Stomach (tissue), 9 donors: Measurements from ENCODE around the gene TRIM4. TPM values are rescaled to one million over a fixed set of nuclear protein-coding genes. Genes with fewer than 3 reads are reported as not detected.
"Not testable (repeated sequence)": the region's sequence is repeated elsewhere in the genome, so short reads cannot be mapped to it uniquely, and the experiment has no call there.

Experiments
- DNase-seq, 2 donors: peaks; one replicate each; pipeline versions ENCODE4 v3.0.0 to v3.0.0-alpha.2; 2013 to 2019
- H3K27ac ChIP-seq, 5 donors: fragments of 200-600 bp in 4 of 5; sonication (generic) in 4 of 5; one replicate each; pipeline ENCODE4 v1.5.1; 2013 to 2019; ENCODE audit warnings: mild to moderate bottlenecking in 1 of 5, moderate library complexity in 1 of 5
- H3K27me3 ChIP-seq, 3 donors: fragments of 200-600 bp; sonication (generic); one replicate each; pipeline ENCODE4 v1.5.1; 2017 to 2019; ENCODE audit warnings: mixed run types in 1 of 3
- H3K36me3 ChIP-seq, 4 donors: fragments of 200-600 bp; sonication (generic); 1 replicate in 3 of 4; 2 replicates in 1 of 4; pipeline ENCODE4 v1.5.1; 2016 to 2019
- H3K4me1 ChIP-seq, 4 donors: fragments of 200-600 bp; sonication (generic); one replicate each; pipeline ENCODE4 v1.5.1; 2016 to 2019
- H3K4me3 ChIP-seq, 4 donors: fragments of 200-600 bp; sonication (generic) in 3 of 4; one replicate each; pipeline ENCODE4 v1.5.1; 2016 to 2019; ENCODE audit warnings: mild to moderate bottlenecking in 1 of 4
- H3K9me3 ChIP-seq, 4 donors: fragments of 200-600 bp; sonication (generic); one replicate each; pipeline ENCODE4 v1.5.1; 2016 to 2019
- CTCF ChIP-seq, 7 experiments: fragments of 450-650 bp in 4 of 7; fragments of 200-600 bp in 3 of 7; sonication (generic) in 3 of 7; IDR thresholded peaks; one replicate each; pipeline ENCODE4 v1.5.1; 2016 to 2019; ENCODE audit warnings: antibody characterized with exemption in 7 of 7, control low read depth in 2 of 7, mild to moderate bottlenecking in 1 of 7
- EP300 ChIP-seq: sonication (generic); formaldehyde crosslinking; IDR thresholded peaks from one replicate; pipeline ENCODE4 v1.6.1; 2017; ENCODE audit warnings: antibody characterized with exemption
- POLR2A ChIP-seq, 4 donors: fragments of 450-650 bp; IDR thresholded peaks; one replicate each; pipeline ENCODE4 v1.6.1; 2016; ENCODE audit warnings: antibody characterized with exemption in 4 of 4, control low read depth in 2 of 4, mild to moderate bottlenecking in 1 of 4, moderate library complexity in 1 of 4
- POLR2AphosphoS5 ChIP-seq, 3 donors: sonication (generic); formaldehyde crosslinking; IDR thresholded peaks; one replicate each; pipeline ENCODE4 v1.6.1; 2016; ENCODE audit warnings: antibody characterized with exemption in 3 of 3
- whole genome bisulfite sequencing, 5 donors: extraction: QIAGEN DNeasy Blood & Tissue Kit in 3 of 5; methylation state at CpG; one replicate each; pipeline versions ENCODE4 v1.1.5 to v1.1.7; 2013 to 2018; 5-methylcytosine and 5-hydroxymethylcytosine counted together
- intact Hi-C: fragments of 100-400 bp; cut with DNase I; formaldehyde crosslinking; loops from one replicate; pipeline ENCODE4 v1.15.1; 2023; ENCODE audit warnings: low total_unique reads
- polyA plus RNA-seq, 3 donors: library from polyadenylated mRNA; stranded (reverse); fragments of 200-250 nt; gene quantifications; one replicate each; pipeline ENCODE4 v1.2.3, GENCODE V29; 2013
- total RNA-seq, 5 donors: library from RNA; depleted of rRNA; stranded (reverse); fragments of >200 nt; gene quantifications; one replicate each; pipeline versions ENCODE4 v1.1.0 to v1.2.3, GENCODE V29; 2014 to 2016
- donor health status: healthy with polysubstance abuse.
- donor health status: Bipolar disorder and iron deficiency.
- donor health status: healthy.

Gene TRIM4
- total and polyA plus RNA-seq, 8 donors = 12.6 to 46.1 (median 30.3) TPM

- no peak for TF ChIP-seq POLR2A (IDR thresholded peaks at IDR 0.05)
- TF ChIP-seq EP300 = no peak
- no peak for TF ChIP-seq POLR2AphosphoS5 (IDR thresholded peaks at IDR 0.05)
- no peak for TF ChIP-seq CTCF (IDR thresholded peaks at IDR 0.05)
- intact Hi-C loops = no loop called here
- Histone ChIP-seq H3K4me1 (no peaks in the 10 kb centered on the region), H3K27me3 (peaks cover 0 to 2% (median 0%) of the 10 kb centered on the region in 3 donors), H3K4me3 (no peak overlapping the region), H3K36me3 (no peaks in the 10 kb centered on the region), H3K27ac (no peak overlapping the region), H3K9me3 (peaks cover 0 to 12% (median 7%) of the 10 kb centered on the region in 4 donors)
- 76 to 86% (median 81%) methylated on average over 3 of the region's 3 CpGs for WGBS, 5 donors
- no peak for DNase-seq
Measured at GRCh38 chr7:99953649-99954048, 34.3 kb upstream of the TRIM4 start.

- WGBS, 5 donors = 62 to 86% (median 81%) methylated on average over 4 of the region's 4 CpGs
- H3K36me3 ChIP-seq, H3K27me3 ChIP-seq, intact Hi-C loops, H3K4me3 ChIP-seq, H3K4me1 ChIP-seq, H3K27ac ChIP-seq, DNase-seq: not testable (repeated sequence)
- peaks cover 0 to 12% (median 7%) of the 10 kb centered on the region in 4 donors for H3K9me3 ChIP-seq
Measured at GRCh38 chr7:99952649-99953048, 33.3 kb upstream of the TRIM4 start.

DNA sequence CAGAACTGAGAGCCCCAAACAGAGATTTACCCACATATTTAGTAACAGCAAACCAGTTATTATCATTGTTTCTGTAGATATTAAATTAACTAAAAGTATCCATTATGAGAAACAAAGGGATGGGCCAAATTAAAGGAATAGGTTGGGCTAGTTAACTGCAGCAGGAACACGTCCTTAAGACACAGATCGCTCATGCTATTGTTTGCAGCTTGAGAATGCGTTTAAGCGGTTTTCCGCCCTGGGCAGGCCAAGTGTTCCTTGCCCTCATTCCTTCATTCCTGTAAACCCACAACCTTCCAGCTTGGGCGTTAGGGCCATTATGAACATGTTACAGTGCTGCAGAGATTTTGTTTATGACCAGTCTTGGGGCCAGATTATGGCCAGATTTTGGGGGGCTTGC, 31.5 kb upstream of the TRIM4 start:
- H3K4me1 ChIP-seq, DNase-seq, H3K27ac ChIP-seq, intact Hi-C loops, H3K36me3 ChIP-seq, H3K4me3 ChIP-seq, H3K27me3 ChIP-seq: not testable (repeated sequence)
- WGBS, 5 donors = 89 to 95% (median 92%) methylated on average over 6 of the region's 6 CpGs
- H3K9me3 ChIP-seq = peaks cover 0 to 12% (median 7%) of the 10 kb centered on the region in 4 donors

DNA sequence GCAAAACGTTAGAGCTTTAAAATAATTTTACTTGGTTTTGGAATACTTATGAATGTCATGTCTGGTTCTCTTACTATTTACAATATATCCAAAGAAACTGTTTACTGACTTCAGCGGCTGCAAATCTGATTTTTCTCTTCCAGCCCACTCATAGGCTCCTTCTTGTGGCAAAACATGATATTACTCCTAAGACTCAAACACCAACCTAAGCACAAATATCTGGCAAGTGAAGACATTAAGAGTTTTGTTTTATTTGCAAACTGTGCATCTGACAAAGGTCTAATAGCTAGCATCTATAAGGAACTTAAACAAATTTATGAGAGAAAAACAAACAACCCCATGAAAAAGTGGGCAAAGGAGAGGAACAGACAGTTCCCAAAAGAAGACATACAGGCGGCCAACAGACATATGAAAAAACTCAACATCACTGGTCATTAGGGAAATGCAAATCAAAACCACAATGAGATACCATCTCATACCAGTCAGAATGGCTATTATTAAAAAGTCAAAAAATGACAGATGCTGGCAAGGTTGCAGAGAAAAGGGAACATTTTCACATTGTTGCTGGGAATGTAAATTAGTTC, 30.4 kb upstream of the TRIM4 start:
- no peak overlapping the region for H3K27ac ChIP-seq
- H3K9me3 ChIP-seq = peaks cover 0 to 12% (median 7%) of the 10 kb centered on the region in 4 donors
- intact Hi-C loops = no loop called here
- no peak overlapping the region for H3K4me3 ChIP-seq
- H3K36me3 ChIP-seq = no peaks in the 10 kb centered on the region
- peaks cover 0 to 5% (median 0%) of the 10 kb centered on the region in 3 donors for H3K27me3 ChIP-seq
- TF ChIP-seq POLR2A (IDR thresholded peaks at IDR 0.05) (no peak), POLR2AphosphoS5 (IDR thresholded peaks at IDR 0.05) (no peak), CTCF (IDR thresholded peaks at IDR 0.05) (peak in 2 of 7 experiments; percentile 6 to 10)
- peak in 1 of 2 donors; percentile 13 for DNase-seq
- no peaks in the 10 kb centered on the region for H3K4me1 ChIP-seq
- WGBS, 5 donors = 39 to 55% (median 54%) methylated on average over 3 of the region's 3 CpGs

DNA sequence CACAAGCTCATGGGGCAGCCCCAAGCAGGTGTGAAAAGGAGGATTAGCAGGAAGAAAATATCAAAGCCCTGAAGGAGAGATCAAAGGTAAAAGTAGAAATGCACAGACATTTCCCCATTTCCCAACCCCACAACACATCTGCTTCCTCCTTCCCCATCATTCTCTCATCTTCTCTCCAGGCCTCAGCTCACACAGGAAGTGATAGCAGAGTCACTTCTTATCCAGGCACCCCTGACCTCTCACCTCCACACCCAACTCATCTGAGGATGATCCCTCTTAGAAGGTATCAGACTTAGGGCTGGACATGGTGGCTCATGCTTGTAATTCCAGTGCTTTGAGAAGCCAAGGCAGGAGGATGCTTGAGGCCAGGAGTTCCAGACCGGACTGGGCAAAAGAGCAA, 28.3 kb upstream of the TRIM4 start:
- peaks cover 0 to 5% (median 5%) of the 10 kb centered on the region in 3 donors for H3K27me3 ChIP-seq
- no peaks in the 10 kb centered on the region for H3K36me3 ChIP-seq
- WGBS, 5 donors = 74 to 100% (median 90%) methylated on average over 1 of the region's 1 CpG
- no peak for DNase-seq
- peaks cover 0 to 12% (median 7%) of the 10 kb centered on the region in 4 donors for H3K9me3 ChIP-seq
- TF ChIP-seq POLR2A (IDR thresholded peaks at IDR 0.05) = no peak
- TF ChIP-seq EP300 = no peak
- TF ChIP-seq POLR2AphosphoS5 (IDR thresholded peaks at IDR 0.05) = no peak
- no peak for TF ChIP-seq CTCF (IDR thresholded peaks at IDR 0.05)
- intact Hi-C loops = no loop called here
- no peak overlapping the region for H3K27ac ChIP-seq
- H3K4me1 ChIP-seq = no peaks in the 10 kb centered on the region
- H3K4me3 ChIP-seq = no peak overlapping the region
